Lung (tissue), 12 donors: Measurements from ENCODE around the gene PAM. TPM values are rescaled to one million over a fixed set of nuclear protein-coding genes. Genes with fewer than 3 reads are reported as not detected.

ENCODE experiments used
- ATAC-seq: fragments of 200-7000 bp; cut with Tn5 transposase; one replicate; pipeline ENCODE4 v1.9.1; 2020; ENCODE audit warnings: moderate number of reproducible peaks; ENCODE audit not compliant: insufficient read depth, low FRiP score
- DNase-seq, 3 donors: peaks; one replicate each; pipeline ENCODE4 v3.0.0-alpha.2; 2013 to 2017
- H3K27ac ChIP-seq, 2 donors: one replicate each; pipeline ENCODE4 v1.5.1; 2013; ENCODE audit warnings: mild to moderate bottlenecking in 2 of 2, moderate library complexity in 2 of 2, control low read depth in 1 of 2, inconsistent platforms in 1 of 2, low read depth in 1 of 2, low read length in 1 of 2
- H3K27me3 ChIP-seq, 3 donors: one replicate each; pipeline ENCODE4 v1.5.1; 2013; ENCODE audit warnings: low read length in 2 of 3; ENCODE audit not compliant: control insufficient read depth in 3 of 3, insufficient read depth in 3 of 3
- H3K36me3 ChIP-seq, 4 donors: one replicate each; pipeline ENCODE4 v1.5.1; 2013; ENCODE audit warnings: low read length in 4 of 4, mild to moderate bottlenecking in 1 of 4, moderate library complexity in 1 of 4; ENCODE audit not compliant: control insufficient read depth in 4 of 4, insufficient read depth in 4 of 4
- H3K4me1 ChIP-seq, 5 donors: one replicate each; pipeline ENCODE4 v1.5.1; 2013; ENCODE audit warnings: low read length in 5 of 5, mild to moderate bottlenecking in 2 of 5, moderate library complexity in 1 of 5; ENCODE audit not compliant: control insufficient read depth in 5 of 5, insufficient read depth in 5 of 5
- H3K4me3 ChIP-seq: one replicate; pipeline ENCODE4 v1.5.1; 2013; ENCODE audit warnings: mild to moderate bottlenecking, control low read depth, moderate library complexity
- H3K9ac ChIP-seq, 2 donors: one replicate each; pipeline ENCODE4 v1.5.1; 2013; ENCODE audit warnings: low read length in 2 of 2, control low read depth in 1 of 2; ENCODE audit not compliant: insufficient read depth in 1 of 2
- H3K9me3 ChIP-seq, 4 donors: one replicate each; pipeline ENCODE4 v1.5.1; 2013; ENCODE audit warnings: low read length in 3 of 4, mild to moderate bottlenecking in 1 of 4, moderate library complexity in 1 of 4; ENCODE audit not compliant: control insufficient read depth in 4 of 4, insufficient read depth in 3 of 4
- CTCF ChIP-seq: IDR thresholded peaks from 2 replicates; pipeline ENCODE4 v1.5.1; 2012; ENCODE audit warnings: mild to moderate bottlenecking; ENCODE audit errors: control extremely low read depth, extremely low read depth
- WGBS, 2 donors: extraction: QIAGEN DNeasy Blood & Tissue Kit; methylation state at CpG; one replicate each; pipeline ENCODE4 v1.1.7; 2013; 5-methylcytosine and 5-hydroxymethylcytosine counted together
- polyA plus RNA-seq, 2 donors: library from polyadenylated mRNA; stranded (reverse); fragments of 200-250 nt; gene quantifications; one replicate each; pipeline ENCODE4 v1.2.1, GENCODE V29; 2013
- total RNA-seq, 2 donors: library from RNA; depleted of rRNA in 1 of 2; stranded (reverse); fragments of >200 nt in 1 of 2; gene quantifications; one replicate each; pipeline ENCODE4 v1.2.1, GENCODE V29; 2014 to 2021
- donor health status: control.
- donor health status: control.
- donor health status: Bipolar disorder and iron deficiency.
- donor health status: healthy.
- donor health status: DM: yes; HTN: yes; CAD: no.

PAM gene
- total and polyA plus RNA-seq, 4 donors, result 117 to 248 (median 151) TPM

GRCh38 chr5:102988459-102988858, 233.4 kb downstream of the PAM start:
- WGBS, 2 donors, result 90% methylated on average over 3 of the region's 3 CpGs
- TF ChIP-seq CTCF, result no peak
- Histone ChIP-seq H3K4me1 (peaks cover 0 to 7% (median 2%) of the 10 kb centered on the region in 5 donors), H3K4me3 (no peak overlapping the region), H3K36me3 (peaks cover 0 to 7% (median 0%) of the 10 kb centered on the region in 4 donors), H3K27me3 (no peaks in the 10 kb centered on the region), H3K27ac (no peak overlapping the region), H3K9ac (no peak overlapping the region), H3K9me3 (peaks cover 0 to 3% (median 0%) of the 10 kb centered on the region in 4 donors)
- no peak for ATAC-seq
- DNase-seq, result no peak

- Histone ChIP-seq H3K4me3 (no peak overlapping the region), H3K36me3 (peaks cover 0 to 2% (median 0%) of the 10 kb centered on the region in 4 donors), H3K27ac (no peak overlapping the region), H3K4me1 (peaks cover 0 to 30% (median 2%) of the 10 kb centered on the region in 5 donors), H3K9me3 (no peaks in the 10 kb centered on the region), H3K27me3 (no peaks in the 10 kb centered on the region), H3K9ac (no peak overlapping the region)
- DNase-seq, result peak in 2 of 3 donors; percentile 68 to 72
- no peak for TF ChIP-seq CTCF
- ATAC-seq, result no peak
Observed at GRCh38 chr5:102991802-102992201, 236.7 kb downstream of the PAM start.

- H3K27me3 ChIP-seq, result no peaks in the 10 kb centered on the region
- DNase-seq, result peak in 2 of 3 donors; percentile 78 to 85
Observed at GRCh38 chr5:102996011-102996575, 241.0 kb downstream of the PAM start.

More at GRCh38 chr5:102996011-102996575, 241.0 kb downstream of the PAM start:
- ATAC-seq, result no peak
- Histone ChIP-seq H3K9me3 (no peaks in the 10 kb centered on the region), H3K27ac (no peak overlapping the region), H3K4me3 (no peak overlapping the region), H3K36me3 (peaks cover 0 to 9% (median 1%) of the 10 kb centered on the region in 4 donors), H3K4me1 (peaks cover 0 to 38% (median 7%) of the 10 kb centered on the region in 5 donors), H3K9ac (peak overlapping the region in 1 of 2 donors; percentile 51)
- TF ChIP-seq CTCF, result no peak
- 70 to 91% methylated on average over 1 of the region's 1 CpG for WGBS, 2 donors
